ENCODE data around the gene RBBP8.

The RBBP8 gene

GRCh38 chr18:22983175-22983574, 50.0 kb downstream of the RBBP8 start:
- Histone ChIP-seq H3K36me3 (replicated peaks) (peaks cover 33% of the 10 kb centered on the region), H3K4me3 (no peak overlapping the region), H3K4me1 (peaks cover 12% of the 10 kb centered on the region), H3K27me3 (ENCODE audit: low read depth) (no peaks in the 10 kb centered on the region), H3K9me3 (no peaks in the 10 kb centered on the region)
- peak in 1 of 2 experiments; percentile 44 for DNase-seq (ENCODE audit: low spot score in 2 of 2)
- in situ Hi-C loops (cut with MboI; ENCODE audit: low sequenced_read_pairs) = loop anchor here (10.0 kb wide), 1 partner anchor 168 kb away; no protein-coding TSS in a partner anchor

- H3K36me3 ChIP-seq (replicated peaks) = peaks cover 50% of the 10 kb centered on the region
- no peak for DNase-seq (ENCODE audit: low spot score in 2 of 2)
- H3K4me1 ChIP-seq = peaks cover 11% of the 10 kb centered on the region; the same call in 1 of the 2 replicates
- in situ Hi-C loops (cut with MboI; ENCODE audit: low sequenced_read_pairs) = loop anchor here (10.0 kb wide), 1 partner anchor 170 kb away; no protein-coding TSS in a partner anchor
- no peak overlapping the region for H3K4me3 ChIP-seq
- H3K9me3 ChIP-seq = no peaks in the 10 kb centered on the region
- H3K27me3 ChIP-seq (ENCODE audit: low read depth) = no peaks in the 10 kb centered on the region
Measured at GRCh38 chr18:22985250-22985649, 52.1 kb downstream of the RBBP8 start.

GRCh38 chr18:22987547-22988189, 54.5 kb downstream of the RBBP8 start:
- in situ Hi-C loops (cut with MboI; ENCODE audit: low sequenced_read_pairs) = loop anchor here (10.0 kb wide), 1 partner anchor 173 kb away; no protein-coding TSS in a partner anchor
- Histone ChIP-seq H3K27me3 (ENCODE audit: low read depth) (no peaks in the 10 kb centered on the region), H3K9me3 (no peaks in the 10 kb centered on the region), H3K36me3 (replicated peaks) (peaks cover 51% of the 10 kb centered on the region), H3K4me3 (no peak overlapping the region), H3K4me1 (peaks cover 4% of the 10 kb centered on the region; the same call in 1 of the 2 replicates)
- DNase-seq (ENCODE audit: low spot score in 2 of 2) = no peak

DNA sequence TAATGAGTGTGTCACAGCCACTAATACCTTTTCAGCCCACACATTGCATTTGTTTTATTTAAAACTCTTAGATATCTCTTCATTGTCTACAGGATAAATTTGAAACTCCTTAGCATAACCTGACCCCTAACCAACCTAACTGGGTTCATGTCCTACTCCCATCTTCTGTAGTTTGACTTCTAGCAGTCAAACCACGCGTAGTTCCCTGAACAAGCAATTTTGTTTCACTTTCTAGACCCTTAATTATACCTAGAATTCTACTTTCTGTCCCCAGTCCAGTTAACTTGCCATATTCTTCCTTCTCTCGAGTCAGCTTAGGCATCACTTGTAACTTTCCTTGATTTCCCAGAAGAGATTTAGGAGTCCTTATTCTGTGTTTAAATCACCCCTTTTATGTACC, 55.1 kb downstream of the RBBP8 start:
- no peak for DNase-seq (ENCODE audit: low spot score in 2 of 2)
- Histone ChIP-seq H3K27me3 (ENCODE audit: low read depth) (no peaks in the 10 kb centered on the region), H3K36me3 (replicated peaks) (peaks cover 53% of the 10 kb centered on the region), H3K4me3 (no peak overlapping the region), H3K4me1 (peaks cover 4% of the 10 kb centered on the region; the same call in 1 of the 2 replicates), H3K9me3 (no peaks in the 10 kb centered on the region)
- in situ Hi-C loops (cut with MboI; ENCODE audit: low sequenced_read_pairs) = loop anchor here (10.0 kb wide), 1 partner anchor 173 kb away; no protein-coding TSS in a partner anchor

DNA sequence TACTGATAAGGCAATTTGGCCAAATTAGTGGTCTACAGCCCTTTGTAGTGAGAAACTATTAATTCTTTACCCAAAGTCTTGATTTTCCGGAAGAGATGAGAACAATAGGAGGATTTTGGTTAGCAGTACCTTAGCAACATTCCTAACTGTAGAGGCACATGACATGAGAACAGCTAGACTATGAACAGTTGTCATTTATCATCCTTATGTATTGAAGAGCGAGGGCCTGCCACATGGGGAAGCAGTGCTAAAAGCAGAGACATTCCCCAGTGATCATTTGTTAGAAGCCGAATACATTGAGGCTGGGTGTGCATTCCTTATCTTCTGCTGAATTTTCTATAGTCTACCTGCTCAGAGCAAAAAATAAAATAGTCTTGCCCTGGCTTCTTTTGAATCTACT, 65.2 kb downstream of the RBBP8 start:
- H3K9me3 ChIP-seq = no peaks in the 10 kb centered on the region
- H3K4me1 ChIP-seq = no peaks in the 10 kb centered on the region
- no peak overlapping the region for H3K4me3 ChIP-seq
- no peak for DNase-seq (ENCODE audit: low spot score in 2 of 2)
- in situ Hi-C loops (cut with MboI; ENCODE audit: low sequenced_read_pairs) = no loop called here
- no peaks in the 10 kb centered on the region for H3K27me3 ChIP-seq (ENCODE audit: low read depth)
- peaks cover 39% of the 10 kb centered on the region for H3K36me3 ChIP-seq (replicated peaks)

- H3K4me1 ChIP-seq = no peaks in the 10 kb centered on the region
- H3K9me3 ChIP-seq = no peaks in the 10 kb centered on the region
- H3K27me3 ChIP-seq (ENCODE audit: low read depth) = no peaks in the 10 kb centered on the region
- H3K4me3 ChIP-seq = no peak overlapping the region
- no peak for DNase-seq (ENCODE audit: low spot score in 2 of 2)
- in situ Hi-C loops (cut with MboI; ENCODE audit: low sequenced_read_pairs) = no loop called here
- H3K36me3 ChIP-seq (replicated peaks) = peaks cover 40% of the 10 kb centered on the region
Measured at GRCh38 chr18:22999212-22999611, 66.1 kb downstream of the RBBP8 start.

DNA sequence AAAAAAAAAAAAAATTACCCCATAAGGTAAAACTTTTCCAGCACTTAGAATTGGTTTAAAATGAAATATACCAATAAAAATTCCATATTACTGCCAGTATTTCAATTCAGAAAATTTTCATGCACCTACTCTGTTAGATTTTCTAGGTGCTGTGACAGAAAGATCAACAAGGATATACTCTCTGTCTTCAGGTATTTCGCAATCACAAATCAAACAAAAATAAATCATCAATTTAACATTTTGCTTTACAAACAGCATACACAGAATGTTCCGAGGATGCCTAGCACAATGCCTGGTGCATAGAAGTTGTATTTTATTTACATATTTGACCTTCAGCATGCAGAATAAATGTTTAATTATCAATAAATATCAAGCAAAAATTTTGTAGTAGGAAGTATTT, 66.5 kb downstream of the RBBP8 start:
- peaks cover 40% of the 10 kb centered on the region for H3K36me3 ChIP-seq (replicated peaks)
- in situ Hi-C loops (cut with MboI; ENCODE audit: low sequenced_read_pairs) = no loop called here
- H3K9me3 ChIP-seq = no peaks in the 10 kb centered on the region
- H3K27me3 ChIP-seq (ENCODE audit: low read depth) = no peaks in the 10 kb centered on the region
- H3K4me3 ChIP-seq = no peak overlapping the region
- no peak for DNase-seq (ENCODE audit: low spot score in 2 of 2)
- no peaks in the 10 kb centered on the region for H3K4me1 ChIP-seq

DNA sequence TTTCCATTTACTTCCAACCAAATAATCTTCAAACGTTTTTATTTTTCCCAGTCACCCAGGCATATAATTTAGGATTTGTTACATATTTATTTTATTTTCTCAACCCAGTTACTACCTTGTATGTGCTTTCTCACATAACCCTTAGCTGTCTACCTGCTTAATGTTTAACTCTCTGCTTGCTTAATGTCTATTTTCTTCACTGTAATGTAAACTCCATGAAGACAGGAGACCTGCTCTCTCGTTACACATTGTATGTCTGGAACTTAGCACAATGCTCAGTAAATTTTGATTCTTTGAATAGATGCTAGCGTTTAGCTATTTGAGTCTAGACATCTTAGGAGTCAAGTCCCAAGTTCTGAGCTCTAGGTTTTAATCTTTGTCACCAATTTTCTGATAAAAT, 70.2 kb downstream of the RBBP8 start:
- no peaks in the 10 kb centered on the region for H3K9me3 ChIP-seq
- no peak overlapping the region for H3K4me3 ChIP-seq
- peaks cover 26% of the 10 kb centered on the region for H3K36me3 ChIP-seq (replicated peaks)
- no peak for DNase-seq (ENCODE audit: low spot score in 2 of 2)
- H3K27me3 ChIP-seq (ENCODE audit: low read depth) = no peaks in the 10 kb centered on the region
- in situ Hi-C loops (cut with MboI; ENCODE audit: low sequenced_read_pairs) = no loop called here
- H3K4me1 ChIP-seq = no peaks in the 10 kb centered on the region

- in situ Hi-C loops (cut with MboI; ENCODE audit: low sequenced_read_pairs) = no loop called here
- Histone ChIP-seq H3K4me1 (no peaks in the 10 kb centered on the region), H3K27me3 (ENCODE audit: low read depth) (no peaks in the 10 kb centered on the region), H3K9me3 (no peaks in the 10 kb centered on the region), H3K4me3 (no peak overlapping the region), H3K36me3 (replicated peaks) (peaks cover 14% of the 10 kb centered on the region)
- DNase-seq (ENCODE audit: low spot score in 2 of 2) = no peak
Measured at GRCh38 chr18:23012249-23012648, 79.1 kb downstream of the RBBP8 start.

DNA sequence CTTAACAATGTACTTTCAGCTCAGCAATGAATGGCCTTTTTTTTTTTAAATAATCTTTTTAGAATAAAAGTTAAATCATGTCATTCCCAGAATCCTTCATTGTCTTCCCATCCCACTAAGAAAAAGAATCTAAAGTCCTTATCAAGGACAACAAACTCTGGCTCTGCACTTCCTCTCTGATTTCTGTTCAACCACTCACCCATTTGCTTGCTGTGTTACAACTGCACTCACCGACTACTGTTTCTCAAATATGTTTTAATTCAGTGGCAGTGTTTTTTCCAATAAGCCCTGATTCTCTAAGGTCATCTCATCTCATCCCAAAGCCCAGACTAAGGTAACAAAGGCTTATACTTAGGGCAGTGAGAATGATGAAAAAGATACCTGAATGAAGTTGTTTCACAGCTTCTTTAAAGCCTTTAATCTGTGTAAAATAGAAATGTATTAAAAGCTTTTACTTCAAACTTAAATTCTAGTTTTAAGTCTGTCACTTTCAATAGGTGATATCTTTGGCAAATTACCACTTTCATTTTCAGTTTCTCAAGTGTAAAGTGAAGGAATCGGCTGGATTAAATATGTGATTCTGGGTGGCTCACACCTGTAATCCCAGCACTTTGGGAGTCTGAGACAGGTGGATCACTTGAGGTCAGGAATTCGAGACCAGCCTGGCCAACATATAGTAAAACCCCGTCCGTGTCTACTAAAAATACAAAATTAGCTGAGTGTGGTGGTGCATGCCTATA, 87.6 kb downstream of the RBBP8 start:
- in situ Hi-C loops (cut with MboI; ENCODE audit: low sequenced_read_pairs) = no loop called here
- H3K4me1 ChIP-seq = peaks cover 3% of the 10 kb centered on the region; the same call in 1 of the 2 replicates
- H3K36me3 ChIP-seq (replicated peaks) = peaks cover 40% of the 10 kb centered on the region
- no peak for DNase-seq (ENCODE audit: low spot score in 2 of 2)
- H3K9me3 ChIP-seq = no peaks in the 10 kb centered on the region
- no peak overlapping the region for H3K4me3 ChIP-seq
- H3K27me3 ChIP-seq (ENCODE audit: low read depth) = no peaks in the 10 kb centered on the region

- no peaks in the 10 kb centered on the region for H3K27me3 ChIP-seq (ENCODE audit: low read depth)
- peaks cover 3% of the 10 kb centered on the region; the same call in 1 of the 2 replicates for H3K4me1 ChIP-seq
- in situ Hi-C loops (cut with MboI; ENCODE audit: low sequenced_read_pairs) = no loop called here
- H3K36me3 ChIP-seq (replicated peaks) = peaks cover 46% of the 10 kb centered on the region
- no peak overlapping the region for H3K4me3 ChIP-seq
- H3K9me3 ChIP-seq = no peaks in the 10 kb centered on the region
- no peak for DNase-seq (ENCODE audit: low spot score in 2 of 2)
Measured at GRCh38 chr18:23021623-23022022, 88.5 kb downstream of the RBBP8 start.

- DNase-seq (ENCODE audit: low spot score in 2 of 2) = peak; percentile 60 to 78
Measured at GRCh38 chr18:23032030-23032582, 99.0 kb downstream of the RBBP8 start.

DNA sequence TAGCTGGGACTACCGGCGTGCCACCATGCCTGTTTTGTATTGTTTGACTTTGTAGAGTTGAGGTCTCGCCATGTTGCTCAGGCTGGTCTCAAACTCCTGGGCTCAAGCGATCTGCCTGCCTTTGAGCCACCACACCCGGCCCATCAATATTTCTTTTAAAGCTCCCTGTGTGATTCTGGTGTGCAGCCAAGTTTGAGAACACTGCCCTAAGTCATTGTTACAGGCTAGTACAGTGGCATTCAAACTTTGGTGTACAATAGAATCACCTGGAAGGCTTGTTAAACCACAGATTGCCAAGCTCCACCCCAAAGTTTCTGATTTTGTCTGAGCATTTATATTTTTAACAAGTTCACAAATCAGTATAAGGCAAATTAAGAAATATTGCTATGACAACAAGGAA, 99.9 kb downstream of the RBBP8 start:
- peaks cover 25% of the 10 kb centered on the region for H3K4me1 ChIP-seq
- in situ Hi-C loops (cut with MboI; ENCODE audit: low sequenced_read_pairs) = loop anchor here (10.0 kb wide), 1 partner anchor 382 kb away; no protein-coding TSS in a partner anchor
- no peaks in the 10 kb centered on the region for H3K9me3 ChIP-seq
- no peak overlapping the region for H3K4me3 ChIP-seq
- peak; percentile 13 to 21 for DNase-seq (ENCODE audit: low spot score in 2 of 2)
- H3K36me3 ChIP-seq (replicated peaks) = no peaks in the 10 kb centered on the region
- H3K27me3 ChIP-seq (ENCODE audit: low read depth) = no peaks in the 10 kb centered on the region

More at GRCh38 chr18:23032030-23032582, 99.0 kb downstream of the RBBP8 start:
- peaks cover 23% of the 10 kb centered on the region for H3K4me1 ChIP-seq
- H3K4me3 ChIP-seq = no peak overlapping the region
- H3K36me3 ChIP-seq (replicated peaks) = 0 out of 2 replicates have a peak, but pooled peaks cover 3% of the 10 kb centered on the region
- in situ Hi-C loops (cut with MboI; ENCODE audit: low sequenced_read_pairs) = loop anchor here (10.0 kb wide), 1 partner anchor 383 kb away; no protein-coding TSS in a partner anchor
- no peaks in the 10 kb centered on the region for H3K9me3 ChIP-seq
- H3K27me3 ChIP-seq (ENCODE audit: low read depth) = no peaks in the 10 kb centered on the region

All from HAP-1 (cell line).